ENCODE measurements around the gene ANKRD27. TPM values are rescaled to one million over a fixed set of nuclear protein-coding genes. Genes with fewer than 3 reads are reported as not detected.

Gene ANKRD27
- total and polyA plus RNA-seq, 11 donors = 5.8 to 47.5 (median 17.9) TPM

- Histone ChIP-seq H3K36me3 (no peaks in the 10 kb centered on the region), H3K4me3 (no peak overlapping the region), H3K9me3 (no peaks in the 10 kb centered on the region), H3K4me1 (no peaks in the 10 kb centered on the region), H3K27ac (no peak overlapping the region), H3K27me3 (no peaks in the 10 kb centered on the region)
- DNase-seq (no peak), ATAC-seq (no peak)
- TF ChIP-seq CTCF (IDR thresholded peaks at IDR 0.05) (no peak), POLR2A (IDR thresholded peaks at IDR 0.05) (no peak)
- intact Hi-C loops (cut with DNase I) = no loop called here
- 54 to 64% (median 57%) methylated on average over 10 of the region's 10 CpGs for WGBS, 4 donors
Observed at GRCh38 chr19:32558607-32559228, 116.3 kb downstream of the ANKRD27 start.

- no peak overlapping the region for H3K4me3 ChIP-seq
- no peaks in the 10 kb centered on the region for H3K27me3 ChIP-seq
- intact Hi-C loops (cut with DNase I) = no loop called here
- 85 to 91% (median 88%) methylated on average over 1 of the region's 1 CpG for WGBS, 4 donors
- ATAC-seq = no peak
- H3K36me3 ChIP-seq = no peaks in the 10 kb centered on the region
- TF ChIP-seq CTCF (IDR thresholded peaks at IDR 0.05) = no peak
- no peak for TF ChIP-seq POLR2A (IDR thresholded peaks at IDR 0.05)
- DNase-seq = no peak
- no peaks in the 10 kb centered on the region for H3K4me1 ChIP-seq
- no peaks in the 10 kb centered on the region for H3K9me3 ChIP-seq
- no peak overlapping the region for H3K27ac ChIP-seq
Observed at GRCh38 chr19:32555786-32556185, 119.2 kb downstream of the ANKRD27 start.

GRCh38 chr19:32550666-32551065 is 124.3 kb downstream of the ANKRD27 start:
- ATAC-seq (no peak), DNase-seq (no peak)
- no peaks in the 10 kb centered on the region for H3K9me3 ChIP-seq
- TF ChIP-seq CTCF (IDR thresholded peaks at IDR 0.05) = no peak
- TF ChIP-seq POLR2A (IDR thresholded peaks at IDR 0.05) = no peak
- no peak overlapping the region for H3K27ac ChIP-seq
- H3K36me3 ChIP-seq = no peaks in the 10 kb centered on the region
- H3K27me3 ChIP-seq = no peaks in the 10 kb centered on the region
- 46 to 54% (median 52%) methylated on average over 5 of the region's 5 CpGs for WGBS, 4 donors
- intact Hi-C loops (cut with DNase I) = no loop called here
- H3K4me3 ChIP-seq = no peak overlapping the region
- H3K4me1 ChIP-seq = no peaks in the 10 kb centered on the region

Other genes starting within 250 kb of the ANKRD27 start
- gene PDCD5, start 94.0 kb downstream of the ANKRD27 start, total RNA-seq = 100 to 1,000 TPM in 6 of 9 donors, 10 to 100 TPM in 3; 94.3 to 270 (median 146) TPM
- gene PDCD5, start 94.0 kb downstream of the ANKRD27 start, polyA plus RNA-seq = 100 to 1,000 TPM; 239 to 331 TPM
- gene RGS9BP, start 668 bp upstream of the ANKRD27 start, total RNA-seq = 10 to 100 TPM in 2 of 9 donors, 1 to 10 TPM in 7; 2.6 to 11.2 (median 4.5) TPM
- 1 to 10 TPM in 1 of 2 donors, under 1 TPM in 1; 0.83 to 3.4 TPM for gene RGS9BP, start 668 bp upstream of the ANKRD27 start, polyA plus RNA-seq
- 10 to 100 TPM; 15.2 to 31.3 (median 20.7) TPM for gene NUDT19, start 16.6 kb upstream of the ANKRD27 start, total RNA-seq
- gene NUDT19, start 16.6 kb upstream of the ANKRD27 start, polyA plus RNA-seq = 10 to 100 TPM; 12.5 to 13.3 TPM
- under 1 TPM in 5 of 9 donors, not detected in 4; 0.10 to 0.63 (median 0.29) TPM for gene TDRD12, start 44.6 kb upstream of the ANKRD27 start, total RNA-seq
- under 1 TPM in 1 of 2 donors, not detected in 1; 0.06 TPM for gene TDRD12, start 44.6 kb upstream of the ANKRD27 start, polyA plus RNA-seq
- not detected for gene SLC7A9, start 194.6 kb upstream of the ANKRD27 start, total RNA-seq
- gene SLC7A9, start 194.6 kb upstream of the ANKRD27 start, polyA plus RNA-seq = under 1 TPM in 1 of 2 donors, not detected in 1; 0.07 TPM

Measured in heart left ventricle (tissue), 16 donors.